GM19025 (cell line): ENCODE results near the gene HS3ST1.

Source experiments
- ATAC-seq: cut with Tn5 transposase; IDR thresholded peaks from one replicate; pipeline ENCODE4 v1.9.1; 2021; ENCODE audit warnings: mild to moderate bottlenecking, low read depth, moderate library complexity; ENCODE audit not compliant: unreplicated experiment

The HS3ST1 gene

GRCh38 chr4:11436084-11436483, 7.4 kb upstream of the HS3ST1 start:
- no peak for ATAC-seq

GRCh38 chr4:11435557-11435956, 6.9 kb upstream of the HS3ST1 start:
- ATAC-seq = no peak

- ATAC-seq = no peak
Measured at GRCh38 chr4:11431111-11431510, 2.4 kb upstream of the HS3ST1 start.

GRCh38 chr4:11430536-11430935, 1.8 kb upstream of the HS3ST1 start:
- ATAC-seq = no peak

GRCh38 chr4:11429699-11430045, 978 bp upstream of the HS3ST1 start:
- ATAC-seq = no peak

GRCh38 chr4:11428899-11429698, 405 bp upstream of the HS3ST1 start:
- peak; percentile 77 for ATAC-seq

GRCh38 chr4:11427121-11427996, 1.3 kb downstream of the HS3ST1 start:
- ATAC-seq = no peak

- no peak for ATAC-seq
Measured at GRCh38 chr4:11426731-11427120, 2.0 kb downstream of the HS3ST1 start.

- no peak for ATAC-seq
Measured at GRCh38 chr4:11426003-11426402, 2.7 kb downstream of the HS3ST1 start.

GRCh38 chr4:11424856-11425255, 3.8 kb downstream of the HS3ST1 start:
- ATAC-seq = no peak

- no peak for ATAC-seq
Measured at GRCh38 chr4:11424000-11424399, 4.7 kb downstream of the HS3ST1 start.

GRCh38 chr4:11423465-11423864, 5.2 kb downstream of the HS3ST1 start:
- no peak for ATAC-seq

- no peak for ATAC-seq
Measured at GRCh38 chr4:11421116-11421515, 7.6 kb downstream of the HS3ST1 start.

- ATAC-seq = no peak
Measured at GRCh38 chr4:11420327-11420726, 8.4 kb downstream of the HS3ST1 start.

GRCh38 chr4:11418610-11419009, 10.1 kb downstream of the HS3ST1 start:
- no peak for ATAC-seq

GRCh38 chr4:11416767-11417113, 12.0 kb downstream of the HS3ST1 start:
- ATAC-seq = no peak

- ATAC-seq = peak; percentile 31
Measured at GRCh38 chr4:11416071-11416766, 12.5 kb downstream of the HS3ST1 start.

- peak; percentile 54 for ATAC-seq
Measured at GRCh38 chr4:11415409-11416070, 13.2 kb downstream of the HS3ST1 start.

- no peak for ATAC-seq
Measured at GRCh38 chr4:11412211-11412610, 16.5 kb downstream of the HS3ST1 start.

- no peak for ATAC-seq
Measured at GRCh38 chr4:11409632-11410031, 19.1 kb downstream of the HS3ST1 start.
